HG02943 (cell line): ENCODE data around the gene ZNF846.
"Not testable (repeated sequence)": the region's sequence is repeated elsewhere in the genome, so short reads cannot be mapped to it uniquely, and the experiment has no call there.

ENCODE experiments used
- ATAC-seq: cut with Tn5 transposase; IDR thresholded peaks from one replicate; pipeline ENCODE4 v1.9.1; 2021; ENCODE audit warnings: mild to moderate bottlenecking, low read depth, moderate library complexity; ENCODE audit not compliant: unreplicated experiment

The ZNF846 gene

DNA sequence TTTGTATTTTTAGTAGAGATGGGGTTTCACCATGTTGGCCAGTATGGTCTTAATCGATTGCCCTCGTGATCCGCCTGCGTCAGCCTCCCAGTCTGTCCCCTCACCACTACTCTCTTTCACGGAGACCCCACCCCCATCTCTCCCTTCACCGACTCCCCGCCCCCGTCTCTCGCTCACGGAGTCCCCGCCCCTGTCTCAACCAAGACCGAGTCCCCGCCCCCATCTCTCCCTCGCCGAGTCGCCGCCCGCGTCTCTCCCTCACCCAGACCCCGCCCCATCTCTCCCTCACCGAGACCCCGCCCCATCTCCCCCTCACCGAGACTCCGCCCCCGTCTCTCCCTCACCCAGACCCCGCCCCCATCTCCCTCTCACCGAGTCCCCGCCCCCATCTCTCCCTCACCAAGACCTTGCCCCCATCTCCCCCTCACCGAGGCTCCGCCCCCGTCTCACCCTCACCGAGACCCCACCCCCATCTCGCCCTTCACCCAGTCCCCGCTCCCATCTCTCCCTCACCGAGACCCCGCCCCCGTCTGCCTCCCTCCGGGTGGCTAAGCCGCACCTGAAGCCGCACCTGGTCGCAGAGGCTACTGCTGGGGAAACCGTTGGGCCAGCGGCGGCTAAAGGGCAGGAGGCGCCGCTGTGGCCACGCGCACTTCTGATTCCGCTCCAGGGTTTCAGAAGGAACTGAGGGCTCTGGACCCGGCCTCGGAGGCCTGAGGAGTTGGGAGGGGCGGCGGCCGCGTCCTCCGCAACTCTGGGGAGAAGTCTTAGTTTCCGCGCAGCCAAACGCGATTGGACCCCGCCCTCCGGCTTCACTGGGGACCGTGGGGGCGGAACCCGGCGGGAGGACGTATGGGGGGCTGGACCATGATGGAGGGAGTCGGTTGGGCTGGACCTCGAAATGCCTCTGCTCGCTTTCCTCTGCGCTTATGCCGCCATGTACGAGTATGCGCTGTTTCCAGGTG is 17.1 kb upstream of the ZNF846 start:
- peak; percentile 67 for ATAC-seq

DNA sequence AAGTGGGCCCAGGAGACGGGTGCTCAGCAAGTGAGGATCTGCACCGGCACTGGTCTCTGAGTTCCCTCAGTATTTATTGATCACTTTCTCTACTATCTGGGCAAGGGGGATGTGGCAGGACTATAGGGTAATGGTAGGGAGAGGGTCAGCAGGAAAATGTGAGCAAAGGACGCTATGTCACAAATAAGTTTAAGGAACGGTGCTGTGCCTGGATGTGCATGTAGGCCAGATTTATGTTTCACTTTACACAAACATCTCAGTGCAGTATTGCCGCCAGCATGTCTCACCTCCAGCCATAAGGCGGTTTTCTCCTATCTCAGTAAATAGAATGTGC is 15.6 kb upstream of the ZNF846 start:
- ATAC-seq: not testable (repeated sequence)

DNA sequence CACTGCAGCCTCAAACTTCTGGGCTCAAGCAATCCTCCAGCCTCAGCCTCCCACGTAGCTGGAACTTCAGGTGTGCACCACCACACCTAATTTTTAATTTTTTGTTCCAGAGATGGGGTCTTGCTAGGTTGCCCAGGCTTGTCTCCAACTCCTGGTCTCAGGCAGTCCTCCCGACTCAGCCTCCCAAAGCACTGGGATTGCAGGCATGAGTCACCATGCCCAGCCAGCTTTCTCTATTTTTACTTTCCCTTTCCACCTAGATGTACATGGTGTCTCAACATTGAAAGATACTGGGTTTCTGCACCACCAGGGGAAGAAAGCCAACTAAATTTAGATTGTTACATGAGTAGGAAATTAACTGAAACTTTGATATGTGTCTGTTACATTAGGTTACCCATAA is 13.8 kb upstream of the ZNF846 start:
- no peak for ATAC-seq

DNA sequence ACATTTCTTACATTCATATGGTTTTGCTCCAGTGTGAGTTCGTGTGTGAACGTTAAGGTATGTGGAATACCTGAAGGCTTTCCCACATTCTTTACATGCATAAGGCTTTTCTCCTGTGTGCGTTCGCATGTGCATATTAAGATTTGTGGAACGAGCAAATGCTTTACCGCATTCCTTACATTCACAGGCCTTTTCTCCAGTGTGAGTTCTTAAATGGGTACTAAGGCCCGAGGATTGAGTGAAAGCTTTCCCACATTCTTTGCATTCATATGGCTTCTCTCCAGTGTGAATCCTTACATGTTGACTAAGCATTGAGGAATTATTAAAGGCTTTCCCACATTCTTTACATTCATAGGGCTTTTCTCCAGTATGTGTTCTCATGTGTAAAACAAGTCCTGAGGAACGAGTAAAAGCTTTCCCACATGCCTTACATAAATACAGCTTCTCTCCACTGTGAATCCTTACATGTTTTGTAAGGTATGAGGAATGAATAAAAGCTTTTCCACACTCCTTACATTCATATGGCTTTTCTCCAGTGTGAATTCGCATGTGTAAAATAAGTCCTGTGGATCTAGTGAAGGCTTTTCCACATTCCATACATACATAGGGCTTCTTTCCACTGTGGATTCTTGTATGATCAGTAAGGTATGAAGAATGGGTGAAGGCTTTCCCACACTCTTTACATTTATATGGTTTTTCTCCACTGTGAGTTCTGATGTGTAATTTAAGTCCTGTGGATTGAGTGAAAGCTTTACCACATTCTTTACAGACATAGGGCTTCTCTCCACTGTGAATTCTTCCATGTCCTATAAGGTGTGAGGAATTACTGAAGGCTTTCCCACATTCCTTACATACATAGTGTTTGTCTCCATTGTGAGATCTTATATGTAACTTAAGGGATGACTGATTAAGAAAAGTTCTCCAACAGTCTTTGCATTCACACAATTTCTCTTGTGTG is 10.7 kb downstream of the ZNF846 start:
- ATAC-seq: no peak

DNA sequence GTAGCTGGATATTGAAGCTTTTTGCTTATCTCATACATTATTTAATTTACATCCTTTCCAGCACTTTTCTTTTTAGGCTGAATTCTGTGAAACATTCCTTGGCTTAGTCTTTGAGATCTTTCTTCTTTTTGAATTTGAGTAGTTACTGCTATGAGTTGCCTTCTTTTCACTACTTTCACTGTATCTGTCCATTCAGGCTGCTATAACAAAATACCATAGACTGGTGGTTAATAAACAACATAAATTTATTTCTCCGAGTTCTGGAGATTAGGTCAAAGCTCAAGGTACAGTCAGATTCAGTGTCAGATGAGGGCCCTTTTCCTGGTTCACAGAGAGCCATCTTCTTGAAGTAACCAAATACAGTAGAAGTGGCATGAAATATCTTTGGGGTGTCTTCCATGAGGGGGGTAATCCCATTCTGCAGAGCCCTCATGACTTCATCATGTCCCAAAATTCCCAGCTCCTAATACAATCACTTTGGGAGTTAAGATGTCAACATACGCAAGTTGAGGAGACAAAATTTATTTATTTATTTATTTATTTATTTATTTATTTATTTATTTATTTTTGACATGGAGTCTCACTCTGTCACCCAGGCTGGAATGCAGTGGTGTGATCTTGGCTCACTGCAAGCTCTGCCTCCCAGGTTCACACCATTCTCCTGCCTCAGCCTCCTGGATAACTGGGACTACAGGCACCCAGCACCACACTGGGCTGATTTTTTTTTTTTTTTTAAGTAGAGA is 15.7 kb downstream of the ZNF846 start:
- ATAC-seq: no peak

DNA sequence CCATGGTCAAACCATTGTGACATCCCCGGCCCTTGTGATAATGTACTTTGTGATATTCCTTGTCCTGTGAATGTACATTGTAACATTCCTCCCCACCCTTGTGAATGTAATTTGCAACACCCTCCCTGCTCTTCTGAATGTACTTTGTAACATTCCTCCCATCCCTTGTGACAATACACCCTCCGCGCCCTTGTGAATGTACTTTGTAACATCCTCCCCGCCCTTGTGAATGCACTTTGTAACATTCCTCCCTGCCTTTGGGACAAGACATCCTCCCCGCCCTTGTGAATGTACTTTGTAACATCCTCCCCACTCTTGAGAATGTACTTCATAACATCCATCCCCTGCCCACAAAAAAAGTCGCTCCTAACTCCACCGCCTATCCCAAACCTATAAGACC is 17.1 kb downstream of the ZNF846 start:
- ATAC-seq: no peak

DNA sequence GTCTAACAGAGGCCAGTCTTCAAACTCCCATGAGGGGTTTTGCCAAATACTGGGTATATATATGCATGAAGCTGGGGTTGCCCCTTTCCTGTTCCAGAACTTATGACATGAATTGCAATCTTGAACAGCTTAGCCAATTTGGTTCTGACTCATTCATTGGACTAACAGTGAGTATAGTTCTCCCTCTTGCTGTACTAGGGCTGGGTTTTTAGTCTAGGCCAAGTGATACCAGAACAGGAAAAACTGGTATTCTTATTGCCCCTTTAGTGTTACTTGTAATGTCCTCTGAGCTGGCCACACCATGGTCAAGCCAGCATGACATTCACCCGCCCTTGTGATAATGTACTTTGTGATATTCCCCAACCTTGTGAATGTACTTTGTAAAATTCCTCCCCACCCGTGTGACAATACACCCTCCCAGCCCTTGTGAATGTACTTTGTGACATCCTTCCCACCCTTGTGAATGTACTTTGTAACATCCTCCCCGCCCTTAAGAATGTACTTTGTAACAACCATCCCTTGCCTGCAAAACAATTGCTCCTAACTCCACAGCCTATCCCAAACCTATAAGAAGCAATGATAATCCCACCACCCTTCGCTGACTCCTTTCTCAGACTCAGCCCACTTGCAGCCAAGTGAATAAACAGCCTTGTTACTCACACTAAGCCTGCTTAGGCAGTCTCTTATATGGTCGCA is 26.9 kb downstream of the ZNF846 start:
- ATAC-seq: no peak

DNA sequence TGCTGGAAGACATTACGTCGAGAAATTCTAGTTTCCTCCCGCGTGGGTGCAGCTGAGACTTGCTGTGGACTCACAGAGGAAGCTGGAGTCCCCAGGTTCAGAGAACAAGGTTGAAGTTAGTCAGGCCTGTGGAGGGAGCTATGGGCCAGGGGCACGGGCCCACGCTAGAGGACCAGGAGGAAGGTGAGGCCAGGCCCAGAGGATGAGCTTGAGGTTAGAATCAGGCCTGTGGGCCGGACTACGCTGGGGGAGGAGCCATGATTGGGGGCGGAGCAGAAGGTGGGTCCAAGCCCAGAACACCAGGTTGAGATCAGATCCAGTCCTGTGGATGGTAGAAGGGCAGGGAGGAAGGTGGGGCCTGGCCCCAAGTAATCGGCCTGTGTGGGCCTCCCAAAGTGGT is 32.6 kb downstream of the ZNF846 start:
- no peak for ATAC-seq

DNA sequence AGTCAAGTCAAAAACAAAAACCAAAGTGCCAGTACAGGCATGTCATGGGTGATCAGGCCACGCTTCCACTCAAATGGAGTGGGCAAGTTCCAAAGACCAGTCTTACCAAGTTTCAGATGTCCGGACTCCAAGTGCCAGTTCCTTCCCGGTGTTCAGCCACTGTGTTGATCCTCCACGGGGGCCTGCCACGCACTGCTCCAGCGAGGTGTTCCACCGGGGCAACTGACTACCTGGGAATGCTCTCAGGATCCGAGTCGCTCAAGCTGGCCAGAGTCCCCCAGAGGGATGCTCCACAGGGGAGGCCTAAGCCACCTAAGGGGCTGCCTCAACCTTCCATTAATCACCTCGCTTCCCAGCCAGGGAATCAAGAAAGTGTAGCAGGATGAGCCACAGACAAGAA is 38.5 kb downstream of the ZNF846 start:
- ATAC-seq: not testable (repeated sequence)

DNA sequence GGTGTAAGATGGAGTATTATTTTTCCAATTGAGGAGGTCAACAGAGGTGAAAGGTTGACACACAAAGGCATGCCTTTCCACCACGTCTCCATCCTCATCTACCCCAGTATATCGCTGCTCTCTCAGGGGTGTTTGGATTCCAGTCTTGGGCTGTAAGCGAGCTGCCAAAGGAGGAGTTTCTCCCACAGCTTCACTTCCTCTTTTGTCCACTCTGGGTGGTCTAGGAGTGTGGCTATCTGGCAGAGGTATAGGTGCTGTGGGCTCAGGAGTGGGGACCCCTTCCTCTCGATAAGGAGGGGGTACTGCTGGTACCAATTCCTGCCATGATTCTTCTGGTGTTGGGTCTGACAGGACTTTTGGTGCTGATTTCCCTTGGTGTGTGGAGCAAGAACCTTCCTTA is 39.4 kb downstream of the ZNF846 start:
- no peak for ATAC-seq

DNA sequence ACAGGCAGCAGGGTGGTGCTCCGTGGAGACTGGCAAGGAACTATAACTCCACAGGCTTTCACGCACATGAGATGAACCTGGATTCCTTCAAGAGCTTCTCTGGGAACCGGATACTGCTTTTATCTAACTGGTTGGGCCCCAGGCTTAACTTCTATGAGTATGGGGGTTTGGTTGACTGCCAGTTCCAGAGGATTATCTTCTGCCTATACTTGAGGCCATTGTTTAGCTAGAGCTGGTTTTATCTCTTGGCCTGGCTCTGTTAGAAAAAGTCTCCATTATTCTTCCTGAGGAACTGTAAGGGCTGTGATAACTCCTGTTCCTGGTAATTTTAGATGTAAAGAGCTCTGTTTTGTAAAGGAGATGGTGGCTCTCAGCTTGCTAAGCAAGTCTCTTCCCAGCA is 40.9 kb downstream of the ZNF846 start:
- ATAC-seq: no peak

DNA sequence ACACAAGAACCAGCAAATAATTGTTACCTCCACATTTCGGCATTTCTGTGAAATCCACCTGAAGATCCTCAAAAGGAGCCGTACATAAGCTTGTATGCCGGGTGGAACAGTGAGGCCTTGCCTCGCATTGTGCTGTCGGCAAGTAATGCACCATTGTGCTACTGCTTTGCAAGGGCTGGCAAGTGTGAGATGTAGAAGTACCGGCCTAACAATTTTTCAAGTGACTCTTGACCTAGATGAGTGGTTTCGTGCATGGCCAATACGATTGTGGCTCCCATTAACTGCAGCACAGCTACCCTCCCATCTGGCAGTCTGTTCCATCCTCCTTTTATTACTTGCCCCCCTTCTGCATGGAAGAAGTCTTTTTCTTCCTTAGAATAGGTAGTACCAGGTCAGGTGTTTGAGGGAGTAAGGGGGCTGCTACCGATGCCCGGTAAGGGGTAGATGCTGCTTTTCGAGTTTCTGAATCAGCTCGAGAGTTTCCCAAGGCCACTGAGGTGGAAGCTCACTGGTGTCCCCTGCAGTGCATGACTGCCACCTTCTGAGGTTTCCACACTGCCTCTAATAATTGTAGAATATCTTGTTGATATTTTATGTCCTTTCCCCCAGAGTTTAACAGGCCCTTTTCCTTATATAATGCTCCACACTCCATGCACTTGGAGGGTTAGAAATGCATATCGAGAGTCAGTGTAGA is 42.9 kb downstream of the ZNF846 start:
- ATAC-seq: not testable (repeated sequence)

DNA sequence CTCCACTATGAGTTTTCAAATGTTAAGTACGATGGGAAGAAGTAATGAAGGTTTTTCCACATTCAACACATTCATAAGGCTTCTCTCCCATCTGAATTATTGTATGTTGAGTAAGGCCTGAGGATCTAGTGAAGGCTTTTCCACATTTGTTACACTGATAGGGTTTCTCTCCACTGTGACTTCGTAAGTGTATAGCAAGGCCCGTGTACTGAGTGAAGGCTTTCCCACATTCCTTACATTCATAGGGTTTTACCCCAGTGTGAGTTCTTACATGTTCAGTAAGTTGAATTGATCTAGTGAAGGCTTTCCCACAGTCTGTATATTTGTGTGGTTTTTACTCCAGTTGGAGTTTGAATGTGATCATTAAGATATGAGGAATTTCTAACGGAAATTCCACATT is 44.4 kb downstream of the ZNF846 start:
- no peak for ATAC-seq

DNA sequence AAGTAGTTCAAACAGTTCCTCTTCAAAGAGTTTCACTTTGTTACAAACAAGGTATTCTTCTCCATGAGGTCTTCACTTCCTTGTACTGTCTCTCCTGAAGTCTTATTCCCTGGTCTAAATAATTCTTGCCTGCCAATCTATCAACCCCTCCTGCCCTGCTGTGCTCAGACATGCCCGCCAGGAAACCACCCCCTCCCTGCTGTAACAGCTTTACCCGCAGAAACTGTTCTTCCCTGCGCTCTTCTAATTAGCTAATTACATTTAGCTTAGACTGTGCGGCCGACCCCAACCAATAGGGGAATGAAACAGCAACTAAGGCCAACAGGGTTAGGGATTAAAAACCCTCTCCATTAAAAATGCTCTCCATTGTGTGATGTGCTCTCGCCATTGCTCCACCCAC is 46.7 kb downstream of the ZNF846 start:
- ATAC-seq: no peak

DNA sequence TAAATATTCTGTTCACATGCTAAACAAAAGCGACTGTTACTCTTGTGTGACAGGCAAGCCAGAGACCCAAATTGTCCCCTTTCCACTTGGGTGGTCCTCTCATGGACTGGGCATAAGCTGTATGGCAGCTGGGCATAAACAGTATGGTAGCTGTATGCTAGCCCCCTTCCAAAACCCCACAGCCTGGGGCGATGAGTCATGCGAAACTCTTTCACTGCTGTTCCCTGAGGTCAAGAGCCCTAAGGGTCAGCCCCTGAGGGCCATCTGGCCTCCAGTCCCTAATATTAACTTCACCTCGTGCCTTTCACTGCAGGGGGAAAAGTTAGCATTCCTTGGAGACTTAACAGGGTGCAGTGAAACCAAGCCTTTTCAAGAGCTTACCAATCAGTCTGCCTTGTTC is 48.0 kb downstream of the ZNF846 start:
- ATAC-seq: no peak

DNA sequence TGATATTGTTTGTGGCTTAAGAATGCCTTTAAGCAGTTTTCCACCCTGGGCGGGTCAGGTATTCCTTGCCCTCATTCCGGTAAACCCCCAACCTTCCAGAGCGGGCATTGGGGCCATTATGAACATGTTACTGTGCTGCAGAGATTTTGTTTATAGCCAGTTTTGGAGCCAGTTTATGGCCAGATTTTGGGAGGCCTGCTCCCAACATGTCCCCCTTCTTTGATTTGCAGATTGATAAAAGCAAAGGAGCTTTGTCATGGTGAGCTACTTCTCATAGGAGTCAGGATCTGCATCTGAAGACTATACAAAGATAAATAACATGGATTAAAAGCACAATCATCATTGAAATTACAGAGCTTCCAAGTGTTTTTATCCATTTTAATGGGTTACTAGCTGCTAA is 56.7 kb downstream of the ZNF846 start:
- no peak for ATAC-seq

DNA sequence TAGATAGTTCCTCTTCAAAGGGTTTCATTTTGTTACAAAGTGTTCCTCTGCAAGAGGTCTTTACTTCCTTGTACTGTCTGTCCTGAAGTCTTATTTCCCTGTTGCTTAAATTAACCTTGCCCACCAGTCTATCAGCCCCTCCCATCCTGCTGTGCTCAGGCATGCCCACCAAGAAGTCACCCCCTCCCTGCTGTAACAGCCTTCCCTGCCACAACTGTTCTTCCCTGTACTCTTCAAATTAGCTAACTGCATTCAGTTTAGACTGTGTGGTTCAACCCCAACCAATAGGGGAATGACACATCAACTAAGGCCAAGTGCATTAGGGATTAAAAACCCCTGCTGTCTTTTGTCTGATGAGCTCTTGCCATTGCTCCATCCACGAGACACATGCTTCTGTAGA is 59.2 kb downstream of the ZNF846 start:
- ATAC-seq: no peak

DNA sequence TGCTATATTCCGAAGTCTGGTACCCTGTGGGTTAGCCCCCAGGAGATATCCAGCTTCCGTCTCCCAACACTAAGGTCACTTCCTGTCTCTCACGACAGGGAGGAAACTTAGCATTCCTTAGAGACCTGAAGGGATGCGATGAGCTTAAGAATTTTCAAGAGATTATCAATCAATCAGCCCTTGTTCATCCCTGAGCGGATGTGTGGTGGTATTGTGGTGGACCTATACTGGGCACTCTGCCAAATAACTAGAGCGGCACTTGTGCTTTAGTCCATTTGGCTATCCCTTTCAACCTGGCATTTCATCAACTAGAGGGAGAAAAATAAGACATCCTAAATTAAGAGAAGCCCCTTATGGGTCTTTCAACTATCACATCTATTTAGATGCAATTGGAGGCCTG is 62.7 kb downstream of the ZNF846 start:
- no peak for ATAC-seq

DNA sequence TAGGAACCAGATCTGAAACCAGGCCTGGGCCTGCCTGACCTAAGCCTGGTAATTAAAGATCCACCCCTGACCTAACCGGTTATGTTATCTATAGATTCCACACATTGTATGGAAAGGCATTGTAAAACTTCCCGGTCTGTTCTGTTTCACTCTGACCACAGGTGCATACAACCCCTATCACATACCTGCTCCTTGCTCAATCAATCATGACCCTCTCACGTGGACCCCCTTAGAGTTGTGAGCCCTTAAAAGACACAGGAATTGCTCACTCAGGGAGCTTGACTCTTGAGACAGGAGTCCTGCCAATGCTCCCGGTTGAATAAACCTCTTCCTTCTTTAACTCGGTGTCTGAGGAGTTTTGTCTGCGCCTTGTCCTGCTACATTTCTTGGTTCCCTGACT is 66.4 kb downstream of the ZNF846 start:
- no peak for ATAC-seq
